Medulla oblongata (tissue), 1 donor: ENCODE results near the gene CALML6.

Experiments used
- DNase-seq: peaks from one replicate; pipeline ENCODE4 v3.0.0-alpha.2; 2015; ENCODE audit errors: extremely low spot score

Gene CALML6

DNA sequence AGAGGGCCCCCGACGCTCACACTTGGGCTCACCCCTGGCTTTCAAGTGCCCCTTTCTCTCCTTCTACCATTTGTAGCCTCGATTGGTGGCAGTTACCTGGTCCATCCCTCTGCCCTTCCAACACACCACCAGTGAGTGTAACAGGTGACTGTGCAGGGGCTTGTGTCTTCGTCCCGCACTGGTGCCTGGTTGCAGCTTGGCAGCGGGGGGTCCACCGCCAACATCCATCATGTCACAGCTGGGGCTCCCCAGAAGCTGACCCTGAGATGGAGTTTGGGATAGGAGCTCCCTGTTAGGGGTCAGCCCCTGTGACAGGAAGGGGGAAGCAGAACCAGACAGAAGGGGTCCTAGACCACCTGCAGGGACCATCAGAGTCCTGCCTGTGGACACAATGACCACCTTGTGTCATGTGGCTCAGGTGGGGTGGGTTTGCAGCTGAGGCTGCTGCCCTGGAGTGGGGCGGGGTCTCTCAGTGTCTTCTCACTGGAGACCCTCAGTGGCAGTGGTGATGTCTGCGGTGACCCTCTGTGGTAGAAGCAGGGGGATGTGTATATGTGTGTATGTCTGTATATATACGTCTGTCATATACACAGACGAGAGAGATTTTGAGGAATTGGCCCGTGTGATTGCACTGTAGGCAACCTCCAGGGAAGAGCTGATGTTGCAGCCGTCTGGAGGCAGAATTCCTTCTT is 3.6 kb upstream of the CALML6 start:
- DNase-seq: no peak

DNA sequence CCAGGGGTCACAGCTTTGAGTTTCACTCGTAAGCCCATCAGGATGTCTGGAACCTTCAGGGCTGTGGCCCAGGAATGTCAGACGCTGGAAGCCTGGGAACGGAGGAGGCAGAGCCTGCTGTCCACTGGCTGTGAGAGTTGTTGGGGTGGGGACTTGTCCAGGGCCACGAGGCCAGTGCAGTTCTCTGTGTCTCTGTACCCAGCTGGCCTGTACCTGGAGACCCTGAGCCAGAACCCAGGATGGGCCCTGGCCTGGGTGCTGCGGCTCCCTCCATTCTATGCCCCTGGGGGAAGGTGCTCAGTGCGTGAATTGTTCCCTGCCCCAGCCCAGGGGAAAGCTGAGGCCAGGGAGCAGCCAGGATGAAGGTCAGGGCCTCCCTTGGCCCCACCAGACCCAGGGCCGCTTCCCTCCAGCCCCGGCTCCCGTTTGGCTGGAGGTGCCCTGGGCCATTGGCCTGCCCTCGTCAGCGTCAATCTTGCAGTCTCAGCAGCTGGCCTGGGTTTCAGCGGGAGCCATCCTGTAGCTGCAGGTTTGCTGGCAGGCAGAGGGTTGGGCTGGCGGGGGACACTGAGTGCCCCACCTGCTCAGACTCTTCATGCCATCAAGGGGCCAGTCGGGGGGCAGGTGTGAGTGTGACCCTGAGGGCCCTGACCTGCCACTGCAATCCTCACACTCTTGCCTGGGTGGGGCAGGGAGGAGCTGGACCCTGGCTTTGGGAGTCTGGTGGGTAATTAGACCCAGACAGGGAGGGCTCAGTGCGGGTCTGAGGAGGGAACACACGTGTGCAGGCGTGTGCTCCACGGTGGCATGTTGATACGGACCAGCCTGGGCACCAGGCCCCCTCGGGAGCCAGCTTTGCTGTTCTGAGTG is 724 bp upstream of the CALML6 start:
- no peak for DNase-seq

DNA sequence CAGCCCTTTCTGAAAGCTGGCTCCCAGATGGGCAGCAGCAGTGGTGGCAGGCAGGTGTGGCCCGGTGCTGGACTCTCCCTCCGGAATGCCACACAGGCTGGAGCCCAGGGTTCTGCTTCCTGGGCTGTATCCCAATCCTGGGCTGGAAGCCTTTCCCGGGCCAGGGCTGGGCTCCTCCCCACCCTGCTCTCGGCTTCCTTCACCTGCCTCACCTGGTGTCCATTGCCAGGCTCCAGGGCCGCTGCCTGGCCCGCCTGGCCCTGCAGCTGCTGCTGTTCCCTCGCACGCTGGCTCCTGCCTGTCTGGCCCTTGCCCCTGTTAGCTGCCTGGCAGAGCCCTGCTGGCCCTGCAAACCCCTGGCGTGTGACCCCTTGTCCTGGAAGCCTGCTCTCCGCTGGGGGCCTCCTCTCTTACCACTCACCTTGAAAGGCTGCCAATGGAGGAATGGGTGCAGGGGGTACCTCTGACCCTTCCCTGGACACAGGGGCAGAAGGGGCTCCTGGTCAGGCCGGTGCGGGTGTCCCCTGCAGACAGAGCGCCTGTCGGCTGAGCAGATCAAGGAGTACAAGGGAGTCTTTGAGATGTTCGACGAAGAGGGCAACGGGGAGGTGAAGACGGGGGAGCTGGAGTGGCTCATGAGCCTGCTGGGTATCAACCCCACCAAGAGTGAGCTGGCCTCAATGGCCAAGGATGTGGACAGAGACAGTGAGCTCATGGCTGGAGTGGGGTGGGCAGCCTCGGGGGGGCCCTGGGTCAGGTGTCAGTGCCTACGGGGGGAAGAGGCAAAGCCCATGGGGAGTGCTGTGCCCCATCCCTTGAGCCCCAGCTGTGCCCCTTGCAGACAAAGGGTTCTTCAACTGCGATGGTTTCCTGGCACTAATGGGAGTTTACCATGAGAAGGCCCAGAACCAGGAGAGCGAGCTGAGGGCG is 1.1 kb downstream of the CALML6 start:
- DNase-seq: no peak

DNA sequence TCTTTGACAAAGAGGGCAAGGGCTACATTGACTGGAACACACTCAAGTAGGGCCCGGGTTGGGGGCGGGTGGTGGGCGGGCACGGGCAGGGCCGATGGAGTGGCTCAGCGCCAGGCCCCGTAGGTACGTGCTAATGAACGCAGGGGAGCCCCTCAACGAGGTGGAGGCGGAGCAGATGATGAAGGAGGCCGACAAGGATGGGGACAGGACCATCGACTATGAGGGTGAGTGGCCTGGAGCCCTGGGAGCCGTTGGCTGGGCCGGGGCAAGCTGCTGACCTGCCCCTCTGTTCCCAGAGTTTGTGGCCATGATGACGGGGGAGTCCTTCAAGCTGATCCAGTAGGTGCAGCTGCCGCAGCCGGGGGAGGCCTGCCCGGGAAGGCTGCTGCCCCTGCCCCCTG is 1.8 kb downstream of the CALML6 start:
- no peak for DNase-seq

DNA sequence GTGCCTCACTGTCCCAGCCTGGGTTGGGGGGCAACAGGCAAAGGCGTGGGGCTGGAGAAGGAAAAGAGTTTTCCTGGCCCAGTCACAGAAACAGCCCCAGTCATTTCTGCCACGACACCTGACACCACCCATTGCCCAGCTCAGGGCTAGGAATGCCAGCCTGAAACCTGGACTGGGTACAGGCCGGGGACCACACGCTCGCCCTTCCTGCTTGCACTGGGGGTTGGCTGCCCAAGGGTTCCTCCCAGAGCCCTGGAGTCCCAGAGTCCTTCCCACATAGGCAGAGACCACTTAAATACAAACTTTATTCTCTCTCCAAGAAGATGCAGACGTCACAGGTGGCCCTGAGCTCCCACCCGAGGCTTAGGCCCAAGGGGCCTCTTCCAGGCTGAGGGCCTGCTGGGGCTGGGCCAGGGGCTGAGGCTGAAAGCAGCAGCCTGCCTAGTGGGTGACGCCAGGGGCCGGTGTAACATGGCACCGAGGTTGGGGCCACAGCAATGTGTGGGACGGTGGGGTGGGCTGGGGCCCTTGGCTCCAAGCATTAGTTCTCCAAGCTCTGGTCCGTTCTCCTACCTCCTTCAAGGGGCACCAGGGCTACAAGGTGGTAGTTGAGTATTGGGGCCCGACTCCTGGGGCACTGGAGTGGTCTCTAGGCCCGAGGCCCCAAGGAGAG is 2.4 kb downstream of the CALML6 start:
- DNase-seq: no peak

DNA sequence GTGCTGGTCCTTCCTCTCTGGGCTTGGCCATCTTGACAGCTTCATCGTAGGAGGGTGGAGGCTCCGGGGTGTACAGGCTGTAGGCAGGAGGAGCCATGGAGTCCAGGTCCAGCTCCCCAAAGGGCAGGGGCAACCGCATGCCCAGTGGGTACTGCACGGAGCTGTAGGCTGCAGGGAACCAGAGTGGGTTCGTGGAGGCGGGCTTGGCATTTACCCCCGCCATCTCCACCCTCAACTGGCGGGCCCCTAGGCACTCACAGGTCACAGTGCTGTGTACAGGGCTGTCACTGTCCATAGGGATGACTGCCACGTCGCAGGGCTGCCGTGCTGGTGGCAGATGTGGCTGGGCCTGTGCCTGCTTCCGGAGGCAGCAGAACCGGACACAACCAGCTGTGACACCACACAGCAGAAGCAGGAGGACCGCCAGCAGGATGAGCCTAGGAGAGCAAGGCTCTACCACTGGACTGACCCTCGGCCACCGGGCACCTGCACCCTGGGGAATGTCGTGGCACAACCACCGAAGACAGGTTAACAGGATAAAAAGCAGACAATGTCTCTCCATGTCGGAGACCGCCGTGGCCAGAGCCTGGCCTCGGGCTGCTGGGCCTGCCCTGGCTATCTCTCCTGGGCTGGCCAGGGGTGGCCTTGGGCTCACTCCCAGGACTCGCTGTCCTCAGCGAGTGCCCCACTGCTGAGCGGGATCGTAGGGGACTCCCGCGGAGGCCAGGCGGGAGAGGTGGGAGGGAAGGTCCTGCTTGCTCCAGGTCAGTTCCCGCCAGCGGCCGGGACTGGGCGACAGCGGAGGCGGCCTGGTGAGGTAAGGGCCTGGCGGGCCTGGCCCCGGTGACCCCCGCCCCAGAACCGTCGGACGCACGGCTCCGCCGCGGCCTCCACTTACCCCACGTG is 3.2 kb downstream of the CALML6 start:
- no peak for DNase-seq

DNA sequence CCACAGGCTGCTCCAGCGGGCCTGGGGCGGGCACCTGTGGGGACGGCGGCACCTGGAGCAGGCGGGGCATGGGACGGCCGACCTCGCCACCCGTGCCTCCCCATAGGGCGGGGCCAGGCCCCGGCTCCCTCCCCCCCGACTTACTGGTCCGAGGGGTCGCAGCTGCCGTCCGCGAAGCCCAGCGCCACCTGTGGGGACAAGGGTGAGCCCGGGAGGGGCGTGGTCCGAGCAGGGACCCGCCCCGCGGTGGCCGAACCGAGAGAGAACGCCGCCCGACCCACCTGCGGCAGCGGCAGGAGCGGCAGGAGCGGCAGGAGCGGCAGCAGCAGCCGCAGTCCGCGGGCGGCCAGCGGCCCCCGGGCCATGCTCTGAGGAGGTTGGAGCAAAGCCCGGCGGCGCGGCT is 3.8 kb downstream of the CALML6 start, which contains the start of gene TMEM52:
TSS of gene TMEM52 (minus strand) at position 379 of the 403 bp plus-strand sequence. CDS start at position 365, 14 bp downstream.
- DNase-seq: no peak

DNA sequence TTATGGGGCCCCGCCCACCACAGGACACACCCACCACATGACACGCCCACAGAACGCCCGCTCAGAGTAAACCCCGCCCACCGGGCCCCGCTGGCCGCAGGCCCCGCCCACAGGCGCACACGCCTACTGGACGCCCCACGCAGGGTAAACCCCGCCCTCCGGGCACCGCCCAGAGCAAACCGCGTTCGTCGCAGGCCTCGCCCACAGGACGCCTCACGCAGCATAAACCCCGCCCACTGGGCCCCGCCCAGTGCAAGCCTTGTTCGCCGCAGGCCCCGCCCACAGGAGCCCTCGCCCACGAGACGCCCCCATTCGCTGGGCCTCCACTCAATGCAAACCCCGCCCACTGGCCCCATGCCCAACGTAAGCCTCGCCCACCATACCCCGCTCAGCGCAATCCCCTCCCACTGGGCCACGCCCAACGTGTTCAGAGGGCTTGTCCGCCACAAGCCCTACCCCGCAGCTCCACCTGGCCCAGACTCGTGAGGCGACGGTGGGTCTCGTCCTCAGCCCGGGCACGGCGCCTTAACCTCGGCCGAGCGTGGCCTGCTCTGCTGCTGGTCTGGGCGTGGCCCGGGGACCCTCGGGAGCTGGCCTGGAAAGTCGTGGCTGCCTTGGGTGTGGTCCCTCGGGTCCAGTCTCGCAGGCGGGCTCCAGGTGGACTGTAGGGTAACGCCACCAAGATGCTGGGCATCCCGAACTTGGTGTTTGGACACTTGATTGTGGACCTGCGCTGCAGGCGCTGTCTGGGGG is 4.4 kb downstream of the CALML6 start:
- peak; percentile 95 for DNase-seq

DNA sequence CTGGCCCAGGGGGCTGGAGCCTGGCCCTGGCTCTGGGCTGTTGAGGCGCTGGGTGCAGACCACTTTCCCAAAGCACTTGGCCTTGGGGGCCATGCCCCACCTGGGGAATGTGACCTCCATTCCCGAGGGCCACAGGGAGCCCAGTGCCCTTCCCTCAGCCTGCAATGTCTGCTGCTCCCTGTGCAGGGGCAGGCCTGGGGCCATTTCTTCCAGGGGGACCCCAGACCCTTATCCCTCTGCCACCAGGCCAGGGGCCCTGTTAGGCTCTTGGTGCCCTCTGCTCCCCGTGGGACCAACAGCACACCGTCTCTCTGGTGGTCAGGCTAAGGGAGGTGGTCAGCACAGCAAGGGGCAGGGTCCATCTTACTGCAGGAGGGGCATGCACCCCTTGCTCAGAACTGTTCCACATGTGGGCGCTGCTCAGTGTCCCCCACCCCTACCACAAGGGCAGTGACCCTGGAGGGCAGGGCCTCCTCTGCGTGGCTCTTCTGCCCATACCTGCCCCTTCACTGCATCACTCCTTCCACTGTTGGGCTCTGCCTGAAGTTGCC is 5.1 kb downstream of the CALML6 start:
- no peak for DNase-seq

DNA sequence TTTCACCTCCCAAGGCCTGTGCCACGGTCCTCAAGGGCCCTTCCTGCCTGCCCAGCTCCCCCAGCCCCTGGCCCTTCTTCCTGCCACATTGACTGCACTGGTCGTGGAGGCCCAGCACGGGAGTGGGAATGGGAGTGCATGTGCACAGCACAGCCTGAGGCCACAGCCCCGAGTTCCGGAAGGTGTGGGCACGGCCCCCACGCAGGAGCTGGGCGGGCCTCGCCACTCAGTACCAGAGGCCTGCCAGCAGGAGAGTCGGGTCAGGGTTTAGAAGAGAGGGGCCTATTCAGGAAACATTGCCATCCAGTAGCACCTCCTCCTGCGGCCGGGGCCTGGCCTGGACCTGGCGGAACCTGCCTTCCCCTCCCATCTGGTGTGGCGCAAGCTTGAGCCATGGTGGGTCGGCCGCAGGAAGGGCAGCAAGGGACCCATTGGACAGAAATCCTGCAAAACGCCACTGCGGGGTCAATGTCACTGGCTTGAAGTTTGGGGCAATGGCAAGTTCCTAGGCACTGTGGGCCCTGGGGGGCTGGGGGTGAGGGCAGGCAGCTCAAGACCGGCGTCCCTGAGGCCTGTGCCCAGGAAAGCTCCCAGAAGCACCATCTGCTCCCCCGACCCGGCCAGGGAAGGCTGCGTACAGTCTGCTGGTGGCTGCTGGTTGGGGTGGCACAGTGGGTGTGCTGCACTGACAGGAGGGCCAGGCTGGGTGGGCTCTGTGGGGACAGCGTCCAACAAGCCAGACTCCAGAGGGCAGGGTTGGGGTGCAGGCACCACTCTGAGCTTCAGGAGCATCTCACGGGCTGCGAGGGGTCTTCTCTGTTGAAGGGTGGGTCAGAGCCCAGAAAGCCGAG is 5.8 kb downstream of the CALML6 start:
- DNase-seq: no peak

DNA sequence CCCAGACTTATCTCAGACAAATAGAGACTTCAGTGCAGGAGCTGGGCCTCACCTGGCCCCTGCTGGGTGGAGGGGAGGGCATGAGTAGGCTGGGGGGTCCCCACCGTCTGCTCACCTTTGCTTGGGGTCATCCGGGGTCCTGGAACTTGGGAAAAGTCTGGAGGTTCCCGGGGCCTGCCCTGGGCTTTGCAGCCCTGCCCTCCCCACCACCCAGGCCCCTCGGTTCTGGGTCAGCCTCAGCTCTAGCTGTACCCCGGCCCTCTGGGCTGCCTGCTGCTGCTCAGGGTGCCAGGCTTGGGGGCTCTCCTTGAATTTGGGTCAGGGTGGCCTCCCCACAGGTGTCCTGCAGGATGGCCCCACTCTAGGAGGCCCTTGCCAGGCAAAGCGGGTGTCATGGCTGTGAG is 6.4 kb downstream of the CALML6 start:
- no peak for DNase-seq

DNA sequence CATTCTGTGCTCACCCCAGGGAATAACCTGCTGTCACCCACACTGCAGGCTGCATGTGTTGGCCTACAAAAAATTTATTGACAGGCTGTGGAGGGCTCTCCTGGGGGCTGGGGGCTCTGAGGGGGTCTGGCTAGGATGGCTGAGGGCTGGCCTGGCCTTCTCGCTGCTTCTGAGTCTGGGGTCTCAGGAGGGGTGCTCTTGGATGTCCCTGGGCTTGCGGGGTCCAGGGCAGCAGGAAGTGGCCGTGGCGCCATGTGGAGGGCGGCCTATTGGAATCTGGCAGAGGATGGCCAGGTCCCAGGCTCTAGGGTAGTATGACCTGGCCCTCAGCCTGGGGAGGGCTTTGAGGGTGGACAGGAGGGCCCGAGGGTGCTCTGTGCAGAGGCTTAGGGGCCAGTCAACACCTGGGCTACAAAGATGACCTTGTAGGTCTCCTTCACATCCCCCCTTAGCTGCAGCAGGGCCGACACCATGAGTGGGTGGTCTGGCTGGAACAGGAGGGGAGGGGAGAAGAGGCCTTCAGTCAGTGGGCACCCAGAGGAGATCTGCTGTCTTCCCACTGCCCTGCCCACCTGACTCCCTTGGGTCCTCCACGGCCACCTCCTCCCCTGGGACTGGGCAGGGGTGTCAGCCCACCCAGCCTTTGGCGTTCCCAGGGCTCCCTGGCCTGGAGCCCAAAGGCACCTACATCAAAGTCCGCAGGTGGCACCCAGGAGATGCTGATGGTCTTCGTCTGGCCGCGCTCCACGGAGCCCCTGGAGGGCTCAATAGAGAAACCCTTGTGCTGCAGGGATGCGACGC is 7.0 kb downstream of the CALML6 start:
- DNase-seq: no peak

DNA sequence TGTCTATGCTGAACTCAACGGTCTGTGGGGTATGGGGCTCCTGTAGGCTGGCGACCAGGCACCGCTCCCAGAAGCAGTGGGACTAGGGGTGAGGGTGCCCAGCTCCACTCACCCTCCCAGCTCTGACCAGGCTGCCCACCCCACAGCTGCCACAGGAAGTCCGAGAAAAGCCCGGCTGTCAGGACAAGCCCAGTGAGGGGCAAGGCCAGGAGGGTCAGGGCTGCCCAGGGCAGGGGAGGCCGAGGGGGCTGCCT is 7.6 kb downstream of the CALML6 start:
- DNase-seq: no peak

DNA sequence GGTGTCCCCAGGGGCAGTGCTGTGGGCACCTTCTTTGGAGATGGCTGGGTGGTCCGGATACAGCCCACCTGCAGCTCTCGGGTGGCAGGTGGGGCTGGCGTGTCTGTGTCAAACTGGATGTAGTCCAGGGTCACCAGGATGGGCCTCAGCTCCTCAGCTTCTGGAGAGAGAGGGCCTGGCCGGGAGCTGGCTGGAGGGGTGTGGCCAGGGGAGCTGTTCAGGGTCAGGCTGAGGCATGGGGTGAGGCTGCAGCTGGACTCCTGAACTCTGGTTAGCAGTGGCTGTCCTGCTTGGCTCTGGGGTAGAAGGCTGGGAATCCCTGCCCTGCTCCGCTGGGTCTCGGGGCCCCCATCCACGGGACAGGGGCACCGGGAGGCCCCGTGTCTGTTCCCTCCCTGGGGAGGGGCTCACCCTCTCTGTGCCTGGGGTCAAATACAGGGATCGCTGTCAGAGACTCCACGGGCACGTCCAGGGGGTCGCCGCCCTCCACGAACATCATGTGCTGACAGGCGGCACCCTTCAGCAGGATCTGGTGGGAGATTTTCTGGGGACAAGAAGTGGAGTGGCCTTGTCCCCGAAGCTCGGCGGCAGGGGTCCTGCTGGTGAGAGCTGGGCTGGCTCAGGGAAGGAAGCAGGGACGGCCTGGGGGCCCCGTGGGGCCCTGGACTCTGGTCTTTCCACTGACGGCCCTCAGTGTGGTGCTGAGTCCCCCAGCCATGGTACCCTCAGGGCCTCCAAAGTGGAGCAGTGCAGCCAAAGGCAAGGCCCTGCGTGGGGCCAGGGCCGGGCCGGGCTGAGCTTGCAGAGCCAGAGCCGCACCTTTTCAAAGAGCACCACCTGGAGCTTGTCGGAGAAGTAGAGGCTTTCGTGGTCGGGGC is 8.1 kb downstream of the CALML6 start:
- DNase-seq: no peak

DNA sequence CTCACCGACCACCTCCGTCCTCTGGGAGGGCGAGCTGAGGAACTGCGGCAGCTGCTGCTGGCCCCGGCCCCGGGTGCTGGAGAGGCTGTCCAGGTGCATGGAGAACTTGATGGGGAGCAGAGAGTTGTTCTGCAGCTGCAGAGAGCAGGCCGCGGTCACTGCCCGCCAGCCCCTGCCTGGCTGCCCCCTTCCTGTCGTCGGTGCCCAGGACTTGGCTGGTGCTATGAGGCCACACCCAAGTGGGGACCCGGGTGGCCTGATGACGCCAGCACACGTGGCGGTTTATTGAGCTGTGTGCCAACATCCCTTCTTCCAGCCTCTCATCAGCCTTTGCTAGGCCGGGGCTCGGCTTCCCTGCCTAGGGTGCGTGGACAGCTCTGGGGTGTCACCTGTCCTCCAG is 9.3 kb downstream of the CALML6 start:
- no peak for DNase-seq

DNA sequence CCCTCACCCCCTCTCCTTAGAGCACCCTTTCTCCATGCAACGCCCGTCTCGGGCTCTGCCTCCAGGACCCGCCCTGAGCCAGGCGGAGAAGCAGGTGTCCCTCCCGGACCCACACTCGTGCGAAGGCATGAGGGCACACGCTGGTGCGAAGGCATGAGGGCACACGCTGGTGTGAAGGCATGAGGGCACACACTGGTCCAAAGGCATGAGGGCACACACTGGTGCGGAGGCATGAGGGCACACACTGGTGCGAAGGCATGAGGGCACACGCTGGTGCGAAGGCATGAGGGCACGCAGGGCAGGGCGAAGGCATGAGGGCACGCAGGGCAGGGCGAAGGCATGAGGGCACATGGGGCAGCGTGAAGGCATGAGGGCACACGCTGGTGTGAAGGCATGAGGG is 9.8 kb downstream of the CALML6 start:
- no peak for DNase-seq
